NCI-H345 treated with DMSO at 0.1 percent for 48 hours (cell line): ENCODE results near the gene GALNT7.

ENCODE experiments used
- DNase-seq: peaks from one replicate; lab custom pipeline; 2025; ENCODE audit not compliant: unreplicated experiment; lab: John Stamatoyannopoulos, UW

GALNT7 gene

DNA sequence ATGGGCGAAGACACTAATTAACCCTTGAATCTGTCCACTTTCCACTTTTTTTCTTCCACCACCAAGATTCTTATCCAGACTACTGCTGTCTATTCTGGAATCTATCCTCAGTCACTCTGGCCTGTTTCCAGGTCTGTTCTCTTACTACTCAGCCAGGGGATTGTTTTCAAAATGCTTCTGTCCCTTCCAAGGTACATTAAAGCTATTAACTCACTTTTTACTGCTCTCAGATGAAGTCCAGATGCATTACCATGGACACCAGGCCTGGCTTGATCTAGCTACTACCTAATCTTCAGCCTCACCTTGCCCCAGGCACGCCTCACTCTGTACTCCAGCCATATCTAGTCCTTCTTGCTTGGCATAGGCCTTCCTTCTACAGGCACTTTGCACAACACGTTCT lies 66.4 kb downstream of the GALNT7 start:
- no peak for DNase-seq

DNA sequence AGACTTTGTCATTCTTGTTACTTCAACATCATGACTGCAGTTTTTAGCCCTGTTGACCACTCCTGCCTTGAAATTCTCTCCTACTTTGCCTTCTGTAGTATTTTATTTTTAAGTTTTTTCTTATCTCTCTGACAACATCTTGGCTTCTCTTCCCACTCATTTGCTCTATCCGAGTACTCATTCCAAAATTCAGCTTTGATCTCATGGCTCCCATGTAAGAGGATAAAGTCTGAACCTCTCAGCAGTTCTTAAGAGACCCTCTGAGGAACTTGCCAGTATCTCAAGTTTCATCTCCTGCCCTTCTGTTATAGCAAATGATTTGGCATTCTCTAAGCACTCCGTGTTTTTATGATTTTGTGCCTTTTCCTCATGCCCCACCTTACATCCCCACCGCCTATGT lies 67.7 kb downstream of the GALNT7 start:
- DNase-seq, result no peak

DNA sequence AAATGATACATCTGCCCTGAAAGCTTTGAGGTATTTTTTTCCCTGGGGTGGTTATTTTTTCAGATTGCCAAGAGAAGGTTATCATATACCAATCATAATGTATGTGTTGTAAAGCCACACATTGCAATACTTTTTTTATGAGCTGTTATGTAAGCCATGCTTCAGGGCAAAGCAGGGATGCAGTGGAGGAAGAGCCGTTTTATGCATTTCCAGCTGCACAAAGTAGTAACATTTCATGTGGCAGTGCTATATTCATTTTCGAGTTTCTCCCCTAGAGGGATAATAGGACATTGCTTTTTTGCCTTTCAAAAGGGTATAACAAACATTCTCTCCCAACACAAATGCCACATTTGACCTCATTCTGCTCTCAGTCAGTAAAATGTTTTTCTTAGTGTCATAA lies 68.5 kb downstream of the GALNT7 start:
- DNase-seq, result no peak

DNA sequence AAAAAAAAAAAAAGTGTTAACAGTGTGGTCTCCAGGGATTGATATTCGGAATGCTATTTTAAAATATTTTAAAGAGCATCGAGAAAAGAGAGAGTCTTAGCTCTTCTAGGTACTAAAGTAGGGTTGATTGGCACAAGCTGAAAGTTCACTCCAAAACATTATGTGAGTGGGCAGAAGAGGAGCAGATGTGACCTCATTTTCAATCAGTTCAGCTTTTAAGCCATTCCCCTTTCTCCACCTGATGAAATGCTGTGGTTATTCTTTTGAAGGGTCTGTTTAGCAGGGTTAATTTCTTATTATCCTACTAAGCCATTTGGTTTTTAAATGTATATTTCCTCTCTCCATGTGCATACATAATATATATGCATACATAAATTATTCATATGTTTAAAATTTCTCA lies 69.2 kb downstream of the GALNT7 start:
- DNase-seq, result no peak

DNA sequence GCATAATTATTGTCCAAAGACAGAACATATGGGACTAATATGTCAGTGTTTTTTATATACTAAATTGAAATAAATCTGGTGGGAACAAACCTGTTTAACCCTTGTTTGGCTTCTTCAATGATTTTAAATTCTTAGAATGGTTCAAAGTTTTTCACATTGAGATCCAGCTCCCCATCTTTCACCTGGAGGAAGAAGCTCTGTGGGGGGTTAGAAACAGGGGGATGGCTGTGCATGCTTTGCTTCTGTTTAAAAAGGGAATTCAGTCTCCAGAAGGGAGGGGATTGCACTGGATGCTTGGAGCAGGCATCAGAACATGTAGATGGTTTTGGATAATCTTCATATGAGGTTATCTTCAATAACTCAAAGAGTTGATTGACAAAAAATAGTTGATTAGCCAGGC lies 72.1 kb downstream of the GALNT7 start:
- no peak for DNase-seq

DNA sequence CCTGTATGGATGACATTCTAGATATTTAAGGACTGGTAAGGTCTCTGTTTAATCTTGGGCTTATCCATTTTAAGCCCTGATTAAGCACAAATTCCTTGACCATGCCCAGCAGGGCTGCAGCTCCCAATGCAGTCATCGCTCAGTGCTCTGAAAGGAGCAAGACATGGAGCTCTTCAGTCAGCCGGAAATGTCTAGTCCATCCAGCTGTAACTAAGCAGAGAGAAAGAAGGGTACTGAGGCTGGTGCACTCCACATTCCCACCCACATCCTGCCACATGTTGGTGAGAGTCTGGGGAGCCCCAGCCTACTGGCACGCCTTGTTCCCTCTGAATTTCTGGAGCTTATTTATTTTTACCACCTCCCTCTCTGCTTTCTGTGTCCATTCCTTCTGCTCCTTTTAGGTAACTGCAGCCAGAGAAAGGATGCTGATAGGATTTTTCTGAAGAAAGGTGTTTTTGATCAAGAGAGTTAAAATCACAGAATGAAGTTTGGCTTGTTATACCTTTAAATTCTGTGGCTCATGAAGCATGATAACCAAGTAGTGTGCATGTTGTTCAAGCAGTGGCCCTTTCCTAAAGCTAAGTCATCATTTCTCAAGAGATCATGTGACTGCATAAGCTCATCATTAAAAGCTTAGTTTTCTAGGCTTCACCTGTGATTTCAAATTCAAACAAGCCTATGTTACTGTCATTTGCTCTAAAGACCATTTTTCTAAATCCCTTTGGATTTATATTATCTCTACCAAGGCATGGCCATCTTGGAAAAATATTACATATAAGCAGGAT lies 74.0 kb downstream of the GALNT7 start:
- DNase-seq, result no peak

DNA sequence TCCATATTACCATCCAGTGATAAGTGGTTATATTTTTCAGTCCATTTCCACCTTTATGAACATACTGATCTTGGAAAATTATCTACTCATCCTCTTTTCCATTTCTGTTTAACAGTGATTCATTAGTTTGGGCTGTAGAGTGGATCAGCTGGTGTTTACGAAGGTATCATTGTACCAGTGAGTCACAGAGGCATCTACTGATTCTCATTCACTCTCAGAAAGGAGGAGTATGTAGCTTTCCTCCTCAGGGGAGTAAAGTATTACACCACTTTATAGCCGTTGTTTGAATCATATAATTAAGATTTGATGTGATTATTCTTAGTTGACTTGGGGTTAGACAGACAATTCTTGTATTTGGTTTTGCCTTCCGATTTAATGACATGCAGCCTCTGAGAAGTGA lies 74.7 kb downstream of the GALNT7 start:
- no peak for DNase-seq

DNA sequence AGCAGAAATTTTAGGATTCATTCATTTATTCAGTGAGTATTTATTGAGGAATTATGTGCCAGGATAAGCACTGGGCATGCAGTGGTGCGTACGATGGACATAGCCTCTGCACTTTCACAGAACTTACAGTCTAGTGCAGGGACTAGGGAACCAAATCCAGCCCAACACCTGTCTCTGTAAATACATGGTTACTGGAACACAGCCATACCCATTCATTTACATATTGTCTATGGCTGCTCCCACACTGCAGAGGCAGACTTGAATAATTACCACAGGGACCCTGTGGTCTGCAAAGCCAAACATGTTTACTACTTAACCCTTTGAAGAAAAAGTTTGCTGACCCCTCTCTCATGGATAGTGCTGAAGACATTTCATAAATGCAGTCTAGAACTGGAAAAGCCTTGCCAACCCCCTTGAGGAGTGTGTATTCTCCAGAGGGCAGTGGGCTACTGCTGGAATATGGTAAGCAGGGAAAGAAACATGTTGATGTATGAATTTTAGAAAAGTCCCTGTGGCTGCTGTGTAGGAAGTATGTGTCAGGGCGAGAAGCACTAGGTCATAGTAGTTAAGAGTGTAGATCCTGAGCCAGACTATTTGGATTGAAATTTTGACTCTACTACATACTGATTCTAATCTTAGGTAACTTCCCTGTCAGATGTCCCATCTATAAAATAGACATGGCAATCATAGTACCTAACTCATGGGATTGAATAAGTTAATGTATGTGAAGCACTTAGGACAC lies 75.5 kb downstream of the GALNT7 start:
- no peak for DNase-seq

DNA sequence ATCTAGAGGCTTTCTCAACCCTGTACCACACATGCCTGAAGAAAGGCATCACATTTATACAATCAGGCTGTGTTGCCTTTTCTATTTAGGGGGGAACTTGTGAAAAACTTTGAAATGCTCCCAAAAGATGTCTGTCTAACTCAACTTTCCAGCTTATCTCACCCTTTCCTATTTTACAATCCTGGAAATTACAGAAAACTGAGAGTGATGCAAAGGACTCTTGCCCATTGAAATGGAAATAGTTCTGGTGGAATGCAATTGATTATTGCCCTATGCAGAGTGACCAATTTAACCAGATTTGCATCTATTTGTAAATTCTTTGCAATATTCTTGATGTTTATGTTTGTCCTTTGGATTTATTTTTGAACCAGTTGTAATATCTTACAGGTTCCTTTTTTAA lies 77.3 kb downstream of the GALNT7 start:
- DNase-seq, result no peak

DNA sequence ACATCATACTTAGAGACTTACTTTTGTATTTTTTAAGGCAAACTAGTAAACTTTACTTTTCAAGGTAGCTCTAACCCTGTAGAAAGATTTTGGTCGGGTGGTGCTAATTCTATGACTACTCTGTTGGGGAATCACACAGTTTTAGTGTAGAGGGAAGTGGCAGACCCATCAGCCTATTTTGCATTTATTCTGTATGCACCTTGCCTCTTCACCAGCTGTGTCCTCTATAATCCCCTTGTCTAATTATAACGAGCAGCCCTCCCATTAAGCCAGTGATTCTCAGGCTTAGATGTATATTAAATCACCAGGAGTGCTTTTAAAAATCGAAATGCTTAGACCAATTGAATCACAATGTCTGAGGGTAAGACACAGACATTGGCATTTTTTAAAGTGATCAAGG lies 78.1 kb downstream of the GALNT7 start:
- no peak for DNase-seq

DNA sequence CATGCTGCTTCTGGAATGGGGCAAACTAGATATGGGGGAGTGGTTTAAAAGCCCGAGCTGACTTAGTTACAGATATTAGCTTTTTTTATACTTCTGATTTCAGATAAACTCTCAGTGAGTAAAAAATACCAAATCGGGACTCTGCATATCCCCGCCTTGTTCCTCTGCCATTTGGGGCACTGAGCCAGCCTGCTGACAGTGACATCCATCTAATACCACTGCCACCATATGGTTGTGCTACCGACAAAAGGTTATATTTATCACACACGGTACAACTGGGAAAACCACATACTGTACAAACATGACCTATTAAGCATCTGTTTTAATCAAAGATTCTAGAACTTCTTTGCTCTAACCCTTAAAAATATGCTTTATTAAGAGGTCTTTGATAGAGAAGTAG lies 78.7 kb downstream of the GALNT7 start:
- no peak for DNase-seq

DNA sequence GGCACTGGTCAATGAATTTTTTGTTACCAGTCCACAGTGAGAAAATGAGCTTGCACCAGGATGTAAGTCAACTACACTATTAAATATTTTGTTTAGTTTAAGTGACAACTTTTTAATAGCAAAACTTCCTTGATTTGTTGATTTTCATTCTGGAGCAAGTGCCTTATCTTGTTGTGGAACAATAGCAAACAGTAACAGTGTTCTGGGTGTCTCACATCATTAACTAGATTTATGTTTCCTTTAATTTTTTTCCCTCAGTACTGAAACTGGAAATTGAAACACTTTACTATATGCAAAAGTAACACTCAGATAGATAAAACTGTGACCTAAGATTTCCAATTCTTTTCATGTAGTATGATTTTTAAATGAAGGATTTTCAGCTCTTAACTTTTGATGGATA lies 80.1 kb downstream of the GALNT7 start:
- DNase-seq, result no peak

DNA sequence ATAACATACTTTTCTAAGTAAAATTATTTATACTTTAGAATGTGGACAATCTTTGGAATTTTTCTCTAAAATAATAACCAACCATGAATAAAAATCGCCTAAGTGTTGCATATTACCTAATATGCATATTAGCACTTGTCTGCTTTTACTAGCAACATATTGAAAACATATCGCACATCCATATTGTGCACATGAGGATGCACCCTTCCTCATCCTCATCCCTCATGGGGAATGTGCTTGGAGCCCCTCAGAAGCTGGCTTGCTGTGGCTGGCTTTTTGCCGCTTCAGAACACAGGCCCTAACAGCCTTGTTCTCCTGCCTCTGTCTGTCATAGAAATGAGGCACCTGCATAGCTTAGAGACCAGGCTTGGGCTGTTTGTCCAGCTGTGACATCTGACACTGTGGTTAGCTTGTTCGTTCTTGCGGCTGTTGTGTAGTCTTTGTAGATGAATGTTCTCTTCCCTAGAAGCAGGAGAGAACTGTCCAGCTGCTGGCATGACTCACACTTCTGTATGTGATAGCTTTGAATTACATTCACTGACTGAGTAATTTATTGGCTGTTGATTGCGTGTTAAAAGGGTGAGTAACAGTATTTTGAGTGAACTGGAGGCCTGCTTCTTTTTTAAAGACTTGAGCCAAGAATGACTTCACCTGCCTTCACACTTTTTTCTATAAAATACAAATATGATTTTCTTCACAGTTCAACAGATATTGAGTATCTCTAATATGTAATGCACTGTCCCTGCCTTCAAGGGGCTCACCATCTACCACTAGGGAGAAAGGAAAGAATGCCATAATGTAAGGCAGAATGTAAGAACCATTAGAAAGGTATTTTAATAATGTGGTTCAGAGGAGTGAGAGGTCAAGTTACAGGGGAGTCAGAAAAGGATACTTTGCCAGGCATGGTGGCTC lies 83.7 kb downstream of the GALNT7 start:
- no peak for DNase-seq

DNA sequence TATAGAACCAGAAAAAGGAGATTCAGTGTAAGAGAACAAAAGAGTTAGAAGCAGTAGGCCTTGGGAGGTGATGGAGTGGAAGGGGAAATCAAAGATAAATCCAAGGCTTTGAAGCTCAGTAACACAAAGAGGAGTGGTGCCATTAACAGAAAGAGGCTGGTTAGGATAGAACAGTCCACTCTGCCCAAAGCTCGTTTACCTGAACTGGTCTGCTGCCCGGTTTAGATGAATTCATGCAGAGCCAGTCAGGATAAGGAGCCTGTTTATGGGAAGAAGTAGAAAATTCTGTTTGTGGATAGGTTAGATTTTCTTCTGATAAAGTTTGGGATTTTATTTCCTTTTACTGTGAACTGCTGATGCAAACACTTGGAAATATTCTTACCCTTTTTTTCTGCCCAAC lies 85.0 kb downstream of the GALNT7 start:
- no peak for DNase-seq

DNA sequence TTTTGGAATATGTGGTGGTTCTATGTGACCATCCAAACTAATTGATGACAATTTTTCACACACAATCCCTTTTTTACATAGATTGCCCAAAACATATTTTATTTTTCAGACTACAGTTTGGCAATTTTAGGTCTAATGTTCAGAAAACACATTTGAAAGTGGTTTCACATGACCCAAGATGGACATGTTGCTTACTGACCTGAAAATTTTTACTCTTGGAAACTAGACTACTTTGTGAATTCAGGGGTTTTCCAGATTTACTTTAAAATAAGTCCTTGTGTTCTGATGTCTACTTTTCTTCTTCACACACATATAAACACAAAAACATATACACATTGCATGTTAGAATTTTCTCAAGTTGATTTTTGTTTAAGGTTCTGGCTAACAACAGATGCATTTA lies 86.0 kb downstream of the GALNT7 start:
- DNase-seq, result no peak

DNA sequence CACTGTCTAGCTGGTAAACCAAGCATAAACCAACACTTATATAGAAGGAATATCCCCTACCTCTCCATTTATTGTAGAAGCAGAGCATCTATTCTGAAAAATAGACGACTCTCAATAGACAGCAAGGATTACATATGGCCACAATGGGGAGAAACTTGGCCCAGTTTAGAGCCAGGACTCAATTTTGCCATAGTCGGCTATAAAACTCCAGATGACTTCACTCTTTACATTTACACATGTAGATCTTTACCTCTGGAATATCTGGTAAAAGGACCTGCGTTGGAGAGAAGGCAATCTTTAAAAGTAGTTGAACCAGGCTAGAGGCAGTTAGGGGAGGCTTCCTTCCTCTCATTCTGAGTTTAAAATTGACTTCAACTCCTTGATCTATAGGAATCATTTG lies 88.2 kb downstream of the GALNT7 start:
- no peak for DNase-seq

DNA sequence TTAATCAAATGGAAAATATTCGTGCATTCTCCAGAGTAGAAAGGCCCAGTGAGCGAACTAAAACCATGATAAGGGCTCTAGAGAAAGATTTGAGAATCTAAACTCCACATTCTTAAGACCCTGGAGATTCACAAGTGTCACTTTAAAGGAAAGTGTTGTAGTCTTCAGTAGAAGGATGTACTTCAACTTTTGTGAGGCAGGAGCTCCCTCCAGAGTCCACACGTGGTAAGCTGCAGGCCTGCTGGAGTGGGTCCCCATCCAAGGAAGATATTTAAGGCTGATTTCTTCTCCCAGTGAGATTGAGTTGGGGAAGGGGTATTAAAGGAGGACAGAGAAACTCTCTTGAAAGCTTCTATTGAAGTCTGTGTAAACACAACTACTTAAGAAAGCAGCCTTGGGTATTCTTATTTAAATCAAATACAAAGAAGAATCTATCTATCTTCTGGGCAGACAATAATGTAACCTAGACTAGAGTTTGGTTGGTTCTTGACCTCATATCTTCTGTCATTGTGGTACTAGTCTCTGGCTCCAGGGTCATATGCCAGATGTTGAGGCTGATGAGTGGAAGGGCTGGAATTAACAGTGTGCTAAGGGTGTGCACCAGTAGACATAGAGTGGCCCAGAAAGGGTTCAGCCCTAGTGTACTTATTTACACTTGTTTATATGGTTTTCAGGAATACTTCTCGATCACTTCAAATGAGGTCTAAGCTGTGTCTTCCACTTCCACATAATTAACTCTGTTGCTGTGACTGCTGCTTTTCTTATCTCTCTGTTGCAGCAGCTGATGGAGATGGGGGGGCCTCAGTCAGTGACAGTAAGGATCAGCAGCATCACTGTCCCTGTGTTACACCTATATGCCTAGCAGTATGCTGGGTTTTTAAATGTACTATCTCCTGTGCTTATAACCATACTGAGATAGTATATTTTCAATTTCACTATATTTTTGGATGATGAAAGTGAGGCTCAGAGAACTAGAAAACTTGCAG lies 89.4 kb downstream of the GALNT7 start:
- DNase-seq, result peak; percentile 13

DNA sequence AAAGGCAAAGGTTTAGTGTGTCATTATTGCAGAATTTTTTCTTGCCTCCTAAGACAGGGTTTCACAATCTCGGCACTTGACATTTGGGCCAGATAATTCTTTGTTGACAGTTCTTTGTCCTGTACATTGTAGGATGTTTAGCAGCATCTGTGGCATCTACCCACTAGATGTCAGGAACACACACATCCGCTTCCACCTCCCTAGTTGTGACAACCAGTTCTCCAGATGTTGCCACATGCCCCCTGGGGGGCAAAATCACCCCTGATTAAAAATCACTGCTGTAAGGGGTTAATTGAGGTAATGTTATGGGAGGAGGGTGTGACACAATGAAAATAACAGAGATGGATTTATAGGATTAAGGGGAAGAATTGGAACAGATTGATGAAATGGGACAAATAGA lies 90.3 kb downstream of the GALNT7 start:
- DNase-seq, result no peak

DNA sequence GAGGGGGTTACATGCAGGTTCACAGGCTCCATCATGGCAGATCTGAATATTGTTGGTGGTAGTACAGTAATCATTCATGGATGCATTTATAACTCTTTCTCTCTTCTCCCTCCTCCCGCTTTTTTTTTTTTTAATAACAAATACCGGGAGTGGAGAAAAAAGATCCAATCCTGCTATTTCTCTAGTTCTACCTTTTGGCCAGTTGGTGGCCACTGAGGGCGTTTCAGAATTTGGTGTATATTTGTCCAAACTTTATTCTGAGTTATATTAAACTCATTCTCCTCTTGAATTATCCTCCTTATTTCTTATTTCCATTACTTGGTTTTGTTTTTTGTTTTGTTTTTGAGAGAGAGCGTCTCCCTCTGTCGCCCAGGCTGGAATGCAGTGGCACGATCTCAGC lies 90.7 kb downstream of the GALNT7 start:
- no peak for DNase-seq

DNA sequence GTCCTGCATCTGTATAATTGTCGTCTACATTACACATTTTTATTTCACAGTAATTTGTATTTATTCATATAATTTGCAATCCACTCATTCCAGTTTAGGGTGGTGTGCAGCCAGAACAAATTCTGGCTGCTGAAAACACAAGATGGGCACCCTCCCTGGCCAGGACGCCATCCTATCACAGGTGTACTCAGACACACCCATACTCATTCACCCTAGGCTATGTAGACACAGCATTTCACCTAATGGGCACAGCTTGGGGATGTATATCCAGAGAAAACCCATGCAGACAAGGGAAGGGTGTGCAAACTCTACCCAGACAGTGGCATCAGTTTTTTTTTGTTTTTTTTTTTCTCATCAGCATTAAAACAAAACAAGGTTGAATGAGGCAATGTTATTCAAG lies 92.4 kb downstream of the GALNT7 start:
- DNase-seq, result no peak

DNA sequence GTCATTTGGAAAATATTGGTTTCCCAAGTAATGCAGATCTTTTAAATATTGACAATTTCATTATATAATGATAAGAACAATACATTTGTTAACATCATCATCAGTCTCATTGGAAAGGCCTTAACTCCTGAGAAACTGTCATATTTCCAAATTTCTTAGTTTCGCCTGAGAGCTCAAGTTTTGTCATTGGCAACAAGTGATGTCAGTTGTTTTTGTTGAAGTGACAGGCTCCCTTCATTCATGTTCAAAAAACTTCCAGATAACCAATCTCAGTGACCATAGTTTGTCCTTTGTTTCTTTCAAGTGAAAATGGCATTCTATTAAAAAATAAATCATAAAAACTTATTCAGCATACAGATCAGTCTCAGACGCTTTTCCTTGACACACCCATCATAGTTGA lies 93.8 kb downstream of the GALNT7 start:
- DNase-seq, result no peak
